ENCODE results near the gene MAGI2.

The MAGI2 gene

DNA sequence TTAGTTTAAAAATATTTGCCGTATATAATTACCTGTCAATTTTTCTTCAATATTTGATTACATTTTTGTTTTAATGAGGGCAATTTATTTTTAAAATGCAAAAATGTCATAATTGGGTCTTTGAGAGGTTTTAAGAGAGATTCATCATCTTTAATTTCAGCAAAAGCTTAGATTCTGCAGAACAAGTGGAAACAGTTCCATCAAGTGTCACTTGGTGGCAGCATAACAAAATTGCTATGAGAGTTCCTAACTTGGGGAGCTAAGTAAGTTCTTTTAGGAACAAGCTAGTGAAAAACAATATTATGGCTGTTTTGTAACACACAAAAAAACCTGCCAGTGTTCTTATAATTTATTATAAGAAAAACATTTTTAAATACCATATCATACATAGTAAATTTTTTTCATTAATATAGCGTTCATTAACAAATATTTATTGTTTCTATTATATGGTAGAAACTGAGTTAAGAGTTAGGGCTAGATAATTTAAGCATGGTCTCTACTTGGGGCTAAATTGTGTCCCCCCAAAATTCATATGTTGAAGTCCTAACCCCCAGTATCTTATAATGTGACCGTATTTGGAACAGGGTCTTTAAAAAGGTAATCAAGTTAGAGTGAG is 155.2 kb downstream of the MAGI2 start:
- peak; percentile 62 for DNase-seq

DNA sequence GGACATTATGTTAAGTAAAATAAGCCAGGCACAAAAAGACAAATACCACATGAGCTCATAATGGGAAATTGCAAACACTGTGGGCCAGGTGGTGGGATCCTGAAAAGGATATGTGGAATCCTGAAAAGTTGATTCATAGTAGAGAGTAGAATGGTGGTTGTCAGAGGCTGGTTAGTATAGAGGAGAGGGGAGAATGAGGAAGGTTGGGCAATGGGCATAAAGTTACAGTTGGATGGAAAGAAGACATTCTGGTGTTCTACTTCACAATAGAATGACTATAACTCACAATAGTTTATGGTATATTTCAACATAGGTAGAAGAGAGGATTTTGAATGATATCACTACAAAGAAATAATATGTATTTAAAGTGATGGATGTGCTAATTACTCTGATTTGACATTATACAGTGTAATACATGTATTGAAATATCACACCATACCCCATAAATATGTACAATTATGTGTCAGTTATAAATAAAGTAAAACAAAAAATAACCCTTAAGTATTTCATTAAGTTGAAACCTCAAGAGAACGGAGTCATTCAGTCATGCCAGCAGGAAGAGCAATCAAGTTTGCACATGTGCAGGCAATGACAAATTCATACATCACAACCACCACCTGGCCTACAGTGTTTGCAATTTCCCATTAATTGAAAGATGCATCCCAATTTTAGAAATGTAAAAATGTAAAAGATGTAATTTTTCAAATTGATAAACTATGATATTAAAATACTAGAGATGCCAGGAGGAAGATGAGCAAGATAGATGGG is 156.7 kb downstream of the MAGI2 start:
- no peak for DNase-seq

DNA sequence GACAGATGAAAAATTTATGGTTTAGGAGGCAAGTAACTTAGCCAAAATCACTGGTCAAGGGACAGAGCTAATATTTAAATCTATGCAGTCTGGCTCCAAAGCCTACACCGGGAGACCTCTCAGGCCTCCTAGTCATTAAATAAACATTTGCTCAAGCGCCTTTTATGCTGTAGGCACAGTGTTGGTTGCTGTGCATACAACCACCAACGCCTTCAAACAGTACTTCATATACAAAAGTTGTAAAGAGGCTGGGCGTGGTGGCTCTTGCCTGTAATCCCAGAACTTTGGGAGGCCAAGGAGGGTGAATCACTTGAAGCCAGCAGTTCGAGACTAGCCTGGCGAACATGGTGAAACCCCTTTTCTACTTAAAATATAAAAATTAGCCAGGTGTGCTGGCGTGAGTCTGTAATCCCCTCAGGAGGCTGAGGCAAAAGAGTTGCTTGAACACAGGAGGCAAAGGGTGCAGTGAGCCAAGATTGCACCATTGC is 159.8 kb downstream of the MAGI2 start:
- peak; percentile 12 for DNase-seq

DNA sequence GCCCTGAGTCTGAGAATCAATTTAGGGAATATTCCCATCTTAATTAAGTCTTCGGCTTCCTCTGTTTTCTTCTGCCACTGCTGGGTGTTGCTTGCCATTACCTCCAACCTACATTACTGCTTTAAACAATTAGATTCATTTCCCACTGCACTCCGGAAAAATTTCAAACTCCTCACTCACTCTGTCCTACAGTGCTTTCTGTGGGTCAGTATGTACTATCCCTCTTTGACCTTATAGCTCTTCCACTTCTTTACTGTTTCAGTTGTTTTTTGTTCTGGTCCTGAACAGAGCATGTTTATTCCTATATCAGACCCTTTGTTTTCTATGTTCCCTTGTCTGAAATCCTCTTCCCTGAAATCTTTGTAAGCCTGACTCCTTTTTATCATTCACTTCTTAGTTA is 160.6 kb downstream of the MAGI2 start:
- DNase-seq, result no peak

DNA sequence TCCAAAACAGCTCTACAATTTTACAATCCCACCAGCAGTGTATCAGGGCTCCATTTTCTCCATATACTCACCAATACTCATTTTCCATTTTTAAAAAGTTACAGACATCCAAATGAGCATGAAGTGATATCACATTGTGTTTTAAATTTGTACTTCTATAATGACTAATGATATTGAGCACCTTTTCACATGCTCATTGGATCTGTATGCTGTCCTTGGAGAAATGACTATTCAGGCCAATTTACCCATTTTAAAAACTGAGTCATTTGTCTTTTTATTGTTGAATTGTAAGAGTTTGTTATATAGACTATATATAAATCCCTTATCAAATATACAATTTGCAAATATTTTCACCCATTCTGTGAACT is 162.0 kb downstream of the MAGI2 start:
- no peak for DNase-seq

DNA sequence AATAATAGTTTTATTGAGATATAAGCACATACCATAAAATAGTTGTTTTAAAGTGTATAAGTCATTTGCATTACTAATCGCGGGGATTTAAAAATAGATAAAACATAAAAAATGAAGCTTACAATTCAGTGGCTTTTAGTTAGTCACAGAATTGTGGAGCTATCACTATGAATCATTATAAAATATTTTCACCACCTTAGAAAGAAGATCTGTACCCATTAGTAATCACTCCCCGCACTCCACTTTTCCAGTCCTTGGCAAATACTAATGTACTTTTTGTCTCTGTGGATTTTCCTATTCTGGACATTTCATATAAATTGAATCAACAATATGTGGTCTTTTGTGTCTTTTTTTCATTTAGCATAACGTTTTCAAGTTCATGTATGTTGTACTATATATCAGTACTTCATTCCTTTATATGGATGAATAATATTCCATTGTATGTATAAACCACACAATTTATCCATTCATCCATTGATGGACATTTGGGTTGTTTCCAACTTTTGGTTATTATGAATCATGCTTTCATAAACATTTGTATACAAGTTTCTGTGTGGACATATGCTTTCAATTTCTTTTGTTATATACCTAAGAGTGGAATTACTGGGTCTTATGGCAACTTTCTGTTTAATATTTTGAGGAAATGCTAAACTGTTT is 162.5 kb downstream of the MAGI2 start:
- peak; percentile 58 for DNase-seq

DNA sequence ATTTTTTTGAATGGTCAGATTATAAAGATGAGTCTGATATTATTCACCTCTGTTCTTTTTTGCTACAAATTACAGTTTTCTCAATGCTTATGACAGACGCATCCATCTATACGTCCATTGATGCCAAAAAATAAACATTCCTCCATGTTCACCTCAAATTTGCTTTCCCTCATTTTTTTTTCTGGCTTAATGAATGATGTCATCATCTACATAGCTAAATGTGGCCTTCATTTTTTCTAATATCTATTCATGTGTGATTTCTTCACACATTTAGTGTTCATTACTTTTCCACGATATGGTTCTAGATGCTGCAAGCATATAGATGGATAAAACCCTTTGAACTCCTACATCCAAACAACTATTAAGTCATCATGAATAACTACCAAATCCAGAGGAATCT is 163.1 kb downstream of the MAGI2 start:
- no peak for DNase-seq

DNA sequence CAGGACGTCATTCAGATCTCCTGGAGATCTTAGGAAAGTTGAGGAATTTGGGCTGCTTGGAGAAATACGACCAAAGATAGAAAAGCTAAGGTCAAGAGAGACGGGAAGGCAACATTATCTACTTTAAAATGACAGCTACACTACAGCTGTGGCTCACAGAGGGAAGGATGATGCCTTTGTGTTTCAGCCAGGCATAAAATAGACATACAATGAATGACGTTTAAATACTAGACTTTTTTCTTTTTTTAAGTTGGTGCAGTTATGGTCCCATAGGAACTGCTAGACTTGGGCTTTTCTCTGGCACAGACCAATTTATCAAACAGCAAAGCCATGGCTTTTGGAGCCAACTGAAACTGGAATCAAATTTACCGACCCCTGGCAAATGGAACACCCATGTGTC is 164.8 kb downstream of the MAGI2 start:
- DNase-seq, result no peak

DNA sequence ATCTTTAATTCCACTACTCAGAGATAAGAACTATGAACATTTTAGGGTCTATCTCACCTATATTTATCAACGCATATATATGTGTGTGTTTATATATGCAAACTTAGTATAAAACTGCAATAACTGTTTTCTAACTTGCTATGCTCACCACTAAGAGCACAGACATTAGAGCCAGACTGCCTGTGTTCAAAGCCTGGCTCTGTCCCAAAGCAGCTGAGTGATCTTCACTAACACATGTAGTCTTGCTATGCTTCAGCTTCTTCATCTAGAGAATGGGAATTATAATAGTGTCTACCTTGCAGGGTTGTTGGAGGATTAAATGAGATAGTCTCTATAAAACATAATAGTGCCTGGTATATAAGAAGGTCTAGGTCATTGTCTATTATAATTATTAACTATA is 165.5 kb downstream of the MAGI2 start:
- DNase-seq, result peak; percentile 18

DNA sequence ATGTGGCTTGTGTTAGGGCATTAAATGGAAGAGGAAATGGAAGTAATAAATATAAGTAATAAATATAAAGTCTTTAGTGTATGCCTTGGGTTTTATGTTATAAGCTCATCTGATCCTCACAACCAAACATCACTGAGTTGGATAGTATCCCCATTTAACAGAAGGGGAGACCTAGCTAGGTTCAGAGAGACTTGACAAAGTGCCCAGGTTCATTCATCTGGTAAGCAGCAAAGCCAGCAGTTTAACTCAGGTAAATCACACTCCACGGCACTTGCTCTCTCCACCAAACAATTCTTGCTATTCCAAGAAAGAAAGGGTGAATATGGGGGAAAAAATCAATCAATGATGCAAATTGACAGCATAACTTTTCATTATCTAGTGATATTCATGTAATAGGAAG is 167.3 kb downstream of the MAGI2 start:
- no peak for DNase-seq

DNA sequence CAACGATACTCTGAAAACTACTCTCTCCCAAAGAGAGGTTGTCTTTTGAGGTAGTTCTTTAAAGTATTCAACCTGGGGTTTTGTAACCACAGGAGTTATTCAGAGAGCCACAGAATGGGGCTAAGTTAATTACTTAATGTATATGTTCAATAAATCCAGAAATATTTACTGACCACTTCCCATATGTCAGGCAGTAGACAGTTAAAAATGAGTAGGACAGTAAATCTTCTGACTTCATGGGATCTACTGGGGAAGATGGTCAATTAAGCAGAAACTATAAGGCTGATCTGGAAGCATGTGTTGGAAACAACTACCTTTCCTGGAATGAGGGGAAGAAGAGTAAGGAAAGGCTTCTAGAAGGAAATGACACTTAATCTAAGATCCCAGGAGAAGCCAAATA is 167.7 kb downstream of the MAGI2 start:
- peak; percentile 44 for DNase-seq

DNA sequence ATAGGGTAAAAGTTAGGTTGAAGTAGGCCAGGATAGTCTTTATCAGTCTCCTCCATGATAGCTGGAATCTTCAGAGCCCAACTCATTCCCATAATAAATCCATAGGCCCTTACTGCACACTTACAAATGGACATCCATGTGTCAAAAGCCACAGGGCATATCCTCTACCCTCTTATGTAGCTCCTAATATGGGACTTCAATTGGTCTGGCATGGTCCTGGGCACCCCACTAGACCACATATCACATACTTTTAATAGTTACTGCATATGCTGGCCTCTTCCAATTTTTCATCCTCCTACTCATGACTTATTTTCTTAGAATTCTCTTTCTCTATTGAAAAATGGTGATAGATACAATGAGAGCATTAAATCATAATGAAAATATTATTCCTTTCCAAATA is 169.3 kb downstream of the MAGI2 start:
- DNase-seq, result peak; percentile 39

DNA sequence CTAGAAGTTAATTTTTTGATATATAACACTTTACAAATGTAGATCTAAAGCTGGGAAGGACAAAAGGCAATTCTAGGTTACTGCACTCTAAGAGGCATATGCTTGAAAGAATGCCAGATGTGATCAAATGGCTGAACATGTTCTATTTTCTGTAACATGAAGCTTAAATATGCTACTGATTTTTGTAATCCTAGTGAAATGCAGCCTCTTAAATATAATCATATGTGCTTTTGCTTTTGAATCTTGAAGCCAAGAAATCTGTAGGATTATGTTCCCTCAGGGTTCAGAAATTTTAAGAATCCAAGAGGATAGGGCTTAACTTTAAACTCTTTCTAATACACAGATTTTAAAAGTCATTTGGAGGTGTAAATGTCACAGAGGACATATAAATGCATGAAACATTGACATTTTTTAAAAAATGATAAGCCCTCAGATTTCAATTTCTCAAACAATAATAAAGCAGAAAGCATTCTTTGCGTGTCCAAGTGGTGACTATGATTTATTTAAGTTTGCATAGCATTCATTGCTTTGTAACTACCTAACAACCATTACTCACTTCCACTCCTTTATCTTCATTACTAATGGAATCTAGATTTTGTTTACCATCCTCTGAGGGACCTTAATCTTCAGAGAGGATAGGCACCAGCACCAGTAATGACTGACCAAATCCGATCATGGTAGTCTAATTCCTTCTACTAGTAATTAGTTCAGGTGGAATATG is 170.4 kb downstream of the MAGI2 start:
- DNase-seq, result peak; percentile 92

DNA sequence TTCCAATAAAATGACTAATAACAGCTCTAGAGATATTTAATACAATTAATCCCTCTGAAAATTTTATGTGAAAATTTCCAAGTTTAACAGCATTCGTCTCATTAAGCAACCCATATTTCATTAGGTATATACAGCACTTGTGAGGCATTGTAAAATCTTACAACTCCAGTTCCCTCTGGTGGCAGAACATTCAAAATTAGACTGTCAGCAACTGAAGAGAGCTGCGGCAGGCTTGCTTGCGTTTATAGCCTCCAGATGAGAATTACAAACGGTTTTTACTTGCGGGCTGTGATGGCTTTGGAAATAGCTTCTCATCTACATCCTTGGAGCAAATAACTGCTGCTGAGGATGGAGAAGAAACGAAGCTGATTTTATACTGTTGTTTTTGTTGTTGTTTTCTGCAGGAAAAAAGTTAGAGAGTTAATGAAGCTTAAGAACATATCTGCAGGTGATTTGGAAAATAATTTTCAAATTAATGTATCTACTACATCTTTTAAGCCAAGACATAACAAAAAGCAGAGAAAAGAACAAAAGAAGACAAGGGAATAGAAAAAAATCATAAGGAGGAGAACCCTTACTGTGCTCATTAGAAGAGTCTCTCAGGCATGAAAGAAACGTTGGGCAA is 171.3 kb downstream of the MAGI2 start:
- peak; percentile 85 for DNase-seq

DNA sequence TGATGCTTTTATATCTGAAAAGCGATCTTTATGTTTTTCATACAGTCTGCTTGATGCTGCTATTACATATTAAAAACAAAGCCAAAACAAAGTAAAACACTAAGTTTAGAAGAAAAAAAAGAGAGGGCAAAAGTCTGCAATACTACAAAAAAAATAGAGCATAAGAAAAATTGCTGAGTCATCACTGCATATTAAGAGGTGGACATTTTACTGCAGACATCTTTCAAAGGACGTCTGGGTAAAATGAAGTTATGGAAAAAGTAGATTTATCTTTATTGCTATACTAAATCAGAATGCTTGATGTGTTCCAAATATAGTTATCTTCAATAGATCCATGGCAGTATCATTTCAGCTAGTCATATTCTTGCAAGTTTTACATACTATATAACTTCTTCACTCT is 172.0 kb downstream of the MAGI2 start:
- no peak for DNase-seq

DNA sequence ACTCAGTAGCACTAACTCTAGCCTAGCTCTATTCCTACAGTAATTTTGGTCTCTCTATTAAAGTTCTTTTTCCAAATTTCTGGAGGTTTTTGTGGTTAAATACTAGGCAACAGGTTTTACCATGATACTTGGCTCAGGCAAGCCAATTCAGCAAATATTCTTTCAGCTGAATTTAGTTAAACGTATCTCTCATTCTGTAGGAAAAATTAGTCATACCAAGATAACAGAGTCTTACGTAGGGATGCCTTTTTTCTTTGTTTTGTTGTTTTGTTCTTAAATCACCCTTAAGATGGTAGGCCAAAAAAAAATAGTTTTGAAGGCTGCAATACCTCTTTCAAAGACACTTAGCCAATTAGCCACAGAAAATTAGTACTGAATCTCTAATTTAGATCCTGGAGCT is 180.5 kb downstream of the MAGI2 start:
- DNase-seq, result no peak

DNA sequence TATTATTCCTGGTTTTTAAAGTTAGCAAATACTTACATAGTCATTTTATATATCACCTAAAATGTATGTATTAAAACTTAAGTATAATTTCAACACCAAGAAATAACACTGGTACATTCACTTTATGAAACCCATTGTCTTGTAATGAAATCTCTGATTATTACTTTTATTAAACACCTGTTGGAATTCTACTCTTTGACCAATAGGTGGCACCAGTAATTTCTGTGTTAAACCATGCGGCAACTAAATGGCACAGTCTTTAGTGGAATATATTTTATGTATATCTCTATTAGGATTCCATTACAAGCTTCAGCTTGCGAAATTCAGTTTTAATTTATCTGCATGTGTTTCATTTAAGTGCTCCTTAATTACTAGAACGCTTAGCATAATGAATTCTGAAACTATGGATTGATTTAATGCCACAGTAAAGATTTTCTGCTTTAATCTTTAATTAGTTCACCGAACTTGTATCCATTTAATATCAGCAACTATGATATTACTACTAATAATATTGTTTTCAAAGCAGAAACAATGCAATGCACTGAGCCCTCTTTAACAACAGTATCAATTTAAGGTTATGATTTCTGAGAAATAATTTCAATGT is 181.3 kb downstream of the MAGI2 start:
- peak; percentile 55 for DNase-seq

DNA sequence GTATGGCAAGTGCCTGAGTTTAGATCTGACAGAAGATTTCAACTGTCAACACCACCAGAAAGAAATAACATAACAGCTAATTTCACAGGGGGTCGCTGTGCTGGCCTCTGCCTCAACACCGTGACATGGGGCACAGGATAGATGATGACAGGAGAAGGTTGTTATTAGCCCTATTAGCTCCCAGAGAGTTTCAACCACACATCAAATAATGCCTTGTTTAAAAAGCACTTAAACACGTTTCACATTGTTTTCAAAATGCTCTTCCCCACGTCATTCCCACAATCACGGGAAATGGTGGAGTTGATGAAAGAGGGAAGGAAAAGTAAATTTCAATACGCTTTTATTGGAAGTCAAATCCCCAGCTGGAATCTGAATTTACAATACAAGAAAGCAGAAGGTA is 184.7 kb downstream of the MAGI2 start:
- no peak for DNase-seq

DNA sequence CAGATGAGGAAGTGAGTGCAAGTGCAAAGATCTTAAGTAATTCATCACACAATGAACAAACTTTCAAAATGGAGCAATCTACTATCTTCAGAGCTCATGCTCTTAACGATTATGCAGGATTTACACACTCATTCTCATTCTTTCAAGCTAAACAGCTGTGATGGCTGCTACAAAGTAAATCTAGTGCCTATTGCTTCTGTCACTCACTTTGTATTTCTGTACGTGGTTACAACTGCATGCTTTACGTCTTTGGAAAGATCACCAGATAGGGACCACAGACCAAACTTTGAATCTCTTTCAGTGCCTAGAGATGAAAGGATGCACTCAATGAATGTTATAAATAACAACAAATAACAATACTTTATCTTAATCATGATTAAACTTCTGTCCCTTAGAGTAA is 194.6 kb downstream of the MAGI2 start:
- DNase-seq, result no peak

DNA sequence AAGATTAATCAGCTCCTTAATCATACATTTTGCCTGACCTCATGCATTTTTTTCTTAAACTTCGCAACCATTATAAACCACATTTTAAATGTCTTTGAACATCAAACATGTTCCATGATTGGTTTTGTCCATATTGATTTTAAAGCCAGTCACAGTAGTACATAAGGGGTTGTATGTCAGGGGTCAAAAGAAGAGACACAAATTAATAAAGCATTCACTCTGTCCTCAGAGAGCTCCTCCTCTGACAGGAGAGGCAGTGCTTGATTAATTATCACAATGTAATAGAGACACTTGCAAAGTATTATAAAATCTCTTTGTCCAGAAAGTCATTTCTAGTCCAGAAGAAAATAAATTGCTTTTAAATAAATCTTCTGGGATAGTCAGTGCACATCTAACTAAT is 195.5 kb downstream of the MAGI2 start:
- no peak for DNase-seq

DNA sequence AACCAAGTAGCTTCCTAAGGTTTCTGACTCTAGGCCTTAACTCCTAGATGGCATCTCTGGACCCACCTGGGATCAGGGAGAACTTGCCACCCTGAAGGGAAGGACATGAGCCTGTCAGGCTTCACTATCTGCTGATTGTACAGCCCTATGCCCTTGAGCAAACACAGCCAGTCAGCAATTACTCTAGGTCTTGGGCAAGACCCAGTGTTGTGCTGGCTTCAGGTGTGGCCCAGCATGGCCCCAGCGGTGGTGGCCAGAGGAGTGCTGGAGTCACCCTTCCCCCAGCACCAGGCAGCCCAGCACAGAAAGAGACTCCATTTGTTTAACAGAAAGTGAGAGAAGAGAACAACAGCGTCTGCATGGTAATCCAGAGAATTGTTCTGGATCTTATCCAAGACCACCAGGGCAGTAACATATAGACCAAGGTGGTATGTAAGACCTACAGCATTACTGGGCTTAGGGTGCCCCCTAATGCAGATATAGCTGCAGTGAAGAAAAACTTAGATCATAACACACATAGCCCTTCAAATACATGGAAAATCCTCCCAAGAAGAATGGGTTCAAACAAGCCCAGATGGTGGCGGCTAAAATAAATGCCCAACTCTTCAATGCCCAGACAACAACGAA is 207.7 kb downstream of the MAGI2 start:
- no peak for DNase-seq

DNA sequence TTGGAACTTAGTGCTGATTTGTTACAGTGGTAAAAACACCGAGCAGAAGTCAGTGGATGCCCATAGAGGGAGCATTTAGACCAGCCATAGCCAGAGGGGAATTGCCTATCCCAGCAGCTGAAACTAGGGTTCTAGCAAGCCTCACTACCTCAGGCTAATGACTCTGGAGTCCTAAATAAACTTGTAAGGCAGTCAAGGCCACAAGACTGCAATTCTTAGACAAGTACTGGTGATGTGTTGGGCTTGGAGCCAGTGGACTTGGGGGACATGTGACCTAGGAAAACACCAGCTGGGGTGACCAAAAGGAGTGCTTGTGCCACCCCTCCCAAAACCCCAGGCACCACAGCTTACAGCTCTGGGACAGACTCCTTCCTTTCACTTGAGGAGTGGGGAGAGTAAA is 209.0 kb downstream of the MAGI2 start:
- no peak for DNase-seq
